ENCODE data around the gene PRKCH.
"Not testable (repeated sequence)": the region's sequence is repeated elsewhere in the genome, so short reads cannot be mapped to it uniquely, and the experiment has no call there.

GRCh38 chr14:61464539-61465320, 143.4 kb downstream of the PRKCH start:
- not testable (repeated sequence) for TF ChIP-seq POLR2AphosphoS5, POLR2A, SPI1 (IDR thresholded peaks at IDR 0.05; ENCODE audit: low read depth, low read length)
